Prostate gland (tissue), 2 donors: ENCODE measurements around the gene HTR1E.
"Not testable (repeated sequence)": the region's sequence is repeated elsewhere in the genome, so short reads cannot be mapped to it uniquely, and the experiment has no call there.

Experiments used
- CTCF ChIP-seq, 4 experiments: fragments of 200-600 bp in 2 of 4; fragments of 450-650 bp in 2 of 4; sonication (generic) in 2 of 4; IDR thresholded peaks; 1 replicate in 3 of 4; 2 replicates in 1 of 4; pipeline ENCODE4 v1.5.1; 2016 to 2019; ENCODE audit warnings: antibody characterized with exemption in 4 of 4, mild to moderate bottlenecking in 2 of 4, moderate library complexity in 2 of 4
- POLR2AphosphoS5 ChIP-seq: sonication (generic); formaldehyde crosslinking; IDR thresholded peaks from one replicate; pipeline ENCODE4 v1.6.1; 2017; ENCODE audit warnings: antibody characterized with exemption

DNA sequence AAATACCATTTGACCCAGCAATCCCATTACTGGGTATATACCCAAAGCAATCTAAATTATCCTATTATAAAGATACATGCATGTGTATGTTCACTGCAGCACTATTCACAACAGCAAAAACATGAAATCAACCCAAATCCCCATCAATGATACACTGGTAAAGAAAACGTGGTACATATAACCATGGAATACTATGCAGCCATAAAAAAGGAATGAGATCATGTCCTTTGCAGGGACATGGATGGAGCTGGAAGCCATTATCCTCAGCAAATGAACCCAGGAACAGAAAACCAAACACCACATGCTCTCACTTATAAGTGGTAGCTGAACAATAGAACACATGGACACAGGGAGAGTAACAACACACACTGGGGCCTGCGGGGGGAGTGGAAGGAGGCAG is 69.2 kb downstream of the HTR1E start:
- TF ChIP-seq CTCF (IDR thresholded peaks at IDR 0.05); POLR2AphosphoS5: not testable (repeated sequence)
